ENCODE measurements around the gene SLC17A1.

The SLC17A1 gene

GRCh38 chr6:25862199-25862598 is 30.3 kb upstream of the SLC17A1 start:
- Histone ChIP-seq H3K27me3 (ENCODE audit: insufficient read depth, low read depth) (no peaks in the 10 kb centered on the region), H3K36me3 (ENCODE audit: insufficient read depth) (no peaks in the 10 kb centered on the region), H3K4me1 (ENCODE audit: low read depth, poor library complexity, severe bottlenecking) (no peaks in the 10 kb centered on the region), H3K4me2 (no peak overlapping the region), H3K79me2 (ENCODE audit: insufficient read depth, low read depth) (no peaks in the 10 kb centered on the region), H3K4me3 (IDR thresholded peaks at IDR 0.05; ENCODE audit: insufficient read depth, low read depth, low read length) (no peak overlapping the region), H3K9ac (no peak overlapping the region), H4K20me1 (ENCODE audit: insufficient read depth) (no peaks in the 10 kb centered on the region), H2AFZ (ENCODE audit: low read depth) (no peak overlapping the region), H3K27ac (no peak overlapping the region)
- TF ChIP-seq CTCF (conservative IDR thresholded peaks at IDR 0.05; ENCODE audit: low read depth, low read length): no peak

GRCh38 chr6:25852756-25853155 is 20.9 kb upstream of the SLC17A1 start:
- Histone ChIP-seq H3K4me3 (IDR thresholded peaks at IDR 0.05; ENCODE audit: insufficient read depth, low read depth, low read length) (no peak overlapping the region), H3K4me2 (peak overlapping the region; percentile 53; the same call in 1 of the 2 replicates), H3K79me2 (ENCODE audit: insufficient read depth, low read depth) (no peaks in the 10 kb centered on the region), H3K36me3 (ENCODE audit: insufficient read depth) (no peaks in the 10 kb centered on the region), H4K20me1 (ENCODE audit: insufficient read depth) (no peaks in the 10 kb centered on the region), H3K4me1 (ENCODE audit: low read depth, poor library complexity, severe bottlenecking) (peaks cover 15% of the 10 kb centered on the region), H3K27ac (no peak overlapping the region), H2AFZ (ENCODE audit: low read depth) (peak overlapping the region; percentile 35; the same call in 1 of the 2 replicates), H3K27me3 (ENCODE audit: insufficient read depth, low read depth) (no peaks in the 10 kb centered on the region), H3K9ac (no peak overlapping the region)
- no peak for TF ChIP-seq CTCF (conservative IDR thresholded peaks at IDR 0.05; ENCODE audit: low read depth, low read length)

GRCh38 chr6:25851961-25852360 is 20.1 kb upstream of the SLC17A1 start:
- Histone ChIP-seq H3K79me2 (ENCODE audit: insufficient read depth, low read depth) (no peaks in the 10 kb centered on the region), H4K20me1 (ENCODE audit: insufficient read depth) (no peaks in the 10 kb centered on the region), H3K27ac (peak overlapping the region; percentile 20; the same call in 1 of the 2 replicates), H3K36me3 (ENCODE audit: insufficient read depth) (no peaks in the 10 kb centered on the region), H2AFZ (ENCODE audit: low read depth) (peak overlapping the region; percentile 35), H3K4me3 (IDR thresholded peaks at IDR 0.05; ENCODE audit: insufficient read depth, low read depth, low read length) (no peak overlapping the region), H3K4me2 (peak overlapping the region; percentile 53), H3K4me1 (ENCODE audit: low read depth, poor library complexity, severe bottlenecking) (peaks cover 15% of the 10 kb centered on the region), H3K9ac (no peak overlapping the region), H3K27me3 (ENCODE audit: insufficient read depth, low read depth) (no peaks in the 10 kb centered on the region)
- TF ChIP-seq CTCF (conservative IDR thresholded peaks at IDR 0.05; ENCODE audit: low read depth, low read length): no peak

GRCh38 chr6:25844518-25844917 is 12.7 kb upstream of the SLC17A1 start:
- Histone ChIP-seq H3K4me1 (ENCODE audit: low read depth, poor library complexity, severe bottlenecking) (no peaks in the 10 kb centered on the region), H3K79me2 (ENCODE audit: insufficient read depth, low read depth) (no peaks in the 10 kb centered on the region), H3K27ac (no peak overlapping the region), H3K9ac (no peak overlapping the region), H3K27me3 (ENCODE audit: insufficient read depth, low read depth) (no peaks in the 10 kb centered on the region), H2AFZ (ENCODE audit: low read depth) (no peak overlapping the region), H3K4me3 (IDR thresholded peaks at IDR 0.05; ENCODE audit: insufficient read depth, low read depth, low read length) (no peak overlapping the region), H3K36me3 (ENCODE audit: insufficient read depth) (no peaks in the 10 kb centered on the region), H4K20me1 (ENCODE audit: insufficient read depth) (no peaks in the 10 kb centered on the region), H3K4me2 (no peak overlapping the region)
- TF ChIP-seq CTCF (conservative IDR thresholded peaks at IDR 0.05; ENCODE audit: low read depth, low read length): no peak
